OCI-LY7 (cell line): ENCODE measurements around the gene SIGLEC1. TPM values are rescaled to one million over a fixed set of nuclear protein-coding genes. Genes with fewer than 3 reads are reported as not detected.

ENCODE experiments used
- BruUV-seq: library from RNA; stranded (reverse); fragments of 400-500 nt; replicated peaks from 2 replicates; lab custom pipeline; 2021; lab: Mats Ljungman, UMichigan
- CTCF ChIA-PET: fragments of 300-600 bp; sonication (Branson Sonifier 250); formaldehyde crosslinking; loops from one replicate; lab custom pipeline; 2022; ENCODE audit warnings: antibody characterized with exemption; ENCODE audit not compliant: unreplicated experiment; lab: Charles Lee
- POLR2A ChIA-PET: fragments of 300-600 bp; sonication (Branson Sonifier 250); formaldehyde crosslinking; loops from one replicate; lab custom pipeline; 2022; ENCODE audit warnings: antibody characterized with exemption; lab: Charles Lee
- DNase-seq: peaks from one replicate; pipeline ENCODE4 v3.0.0-alpha.2; 2015; ENCODE audit warnings: low spot score
- H2AFZ ChIP-seq: fragments of 200-600 bp; sonication (generic), shearing (Covaris generic); 2 replicates; pipeline ENCODE4 v1.6.1; 2014; ENCODE audit warnings: mild to moderate bottlenecking, antibody characterized with exemption, low read length, moderate library complexity
- H3K27ac ChIP-seq: fragments of 200-600 bp; sonication (generic); 2 replicates; pipeline ENCODE4 v1.5.1; 2014; ENCODE audit warnings: mixed run types, low read depth, mild to moderate bottlenecking, moderate library complexity, low read length, inconsistent platforms; ENCODE audit not compliant: poor library complexity, severe bottlenecking
- H3K36me3 ChIP-seq: fragments of 200-600 bp; sonication (generic); 2 replicates; pipeline ENCODE4 v1.6.1; 2014; ENCODE audit warnings: mild to moderate bottlenecking, antibody characterized with exemption, low read length, moderate library complexity, mixed read lengths; ENCODE audit not compliant: insufficient read depth
- H3K4me1 ChIP-seq: fragments of 200-600 bp; sonication (generic); 2 replicates; pipeline ENCODE4 v1.5.1; 2014; ENCODE audit warnings: mild to moderate bottlenecking, low read length; ENCODE audit not compliant: insufficient read depth, poor library complexity, severe bottlenecking
- H3K4me2 ChIP-seq: fragments of 200-600 bp; sonication (generic); 2 replicates; pipeline ENCODE4 v1.6.1; 2014; ENCODE audit warnings: mild to moderate bottlenecking, low read length
- H3K4me3 ChIP-seq: fragments of 200-600 bp; sonication (generic); 2 replicates; pipeline ENCODE4 v1.5.1; 2014; ENCODE audit warnings: mild to moderate bottlenecking, low read depth, low read length; ENCODE audit not compliant: poor library complexity, severe bottlenecking
- H3K79me2 ChIP-seq: fragments of 200-600 bp; sonication (generic); 2 replicates; pipeline ENCODE4 v1.6.1; 2016; ENCODE audit warnings: low read depth, mild to moderate bottlenecking, low read length, moderate library complexity, mixed read lengths; ENCODE audit not compliant: insufficient read depth
- H3K9me2 ChIP-seq: fragments of 200-600 bp; sonication (generic); 2 replicates; pipeline ENCODE4 v1.6.1; 2016; ENCODE audit warnings: mild to moderate bottlenecking, low read length, mixed read lengths; ENCODE audit not compliant: insufficient read depth
- H3K9me3 ChIP-seq: fragments of 200-600 bp; sonication (generic); 2 replicates; pipeline ENCODE4 v1.6.1; 2014; ENCODE audit warnings: mild to moderate bottlenecking, mixed run types, low read length, mixed read lengths
- H4K20me1 ChIP-seq: fragments of 200-600 bp; sonication (generic); 2 replicates; pipeline ENCODE4 v1.6.1; 2014; ENCODE audit warnings: mild to moderate bottlenecking, antibody characterized with exemption, low read length, moderate library complexity, mixed read lengths; ENCODE audit not compliant: insufficient read depth
- EZH2phosphoT487 ChIP-seq: fragments of 200-600 bp; sonication (generic); IDR thresholded peaks from 2 replicates; pipeline ENCODE4 v1.6.1; 2018; ENCODE audit warnings: low read depth, borderline replicate concordance, mild to moderate bottlenecking, mixed run types, antibody characterized with exemption, low read length, moderate library complexity, mixed read lengths
- intact Hi-C: fragments of 100-400 bp; cut with micrococcal nuclease; formaldehyde crosslinking; loops from one replicate; pipeline ENCODE4 v1.10.0; 2022; ENCODE audit not compliant: unreplicated experiment
- total RNA-seq, 2 experiments: library from RNA; depleted of rRNA in 1 of 2; stranded (reverse); fragments of >200 nt in 1 of 2; shearing (Covaris generic) in 1 of 2; gene quantifications; 2 replicates each; pipeline ENCODE4 v1.2.3, GENCODE V29; 2014 to 2022
- TF ChIP-seq, protein P1 (sequence below): fragments of 200-600 bp; sonication (generic); conservative IDR thresholded peaks from 2 replicates; pipeline ENCODE4 v1.5.1; 2014; ENCODE audit warnings: mild to moderate bottlenecking, antibody characterized with exemption, low read length, moderate library complexity, mixed read lengths

Gene SIGLEC1
- total RNA-seq, 2 experiments from 2014 or later: 0.11 TPM; not detected in 1

- H3K36me3 ChIP-seq: no peaks in the 10 kb centered on the region
Observed at GRCh38 chr20:3728876-3729275, 16.5 kb upstream of the SIGLEC1 start.

DNA sequence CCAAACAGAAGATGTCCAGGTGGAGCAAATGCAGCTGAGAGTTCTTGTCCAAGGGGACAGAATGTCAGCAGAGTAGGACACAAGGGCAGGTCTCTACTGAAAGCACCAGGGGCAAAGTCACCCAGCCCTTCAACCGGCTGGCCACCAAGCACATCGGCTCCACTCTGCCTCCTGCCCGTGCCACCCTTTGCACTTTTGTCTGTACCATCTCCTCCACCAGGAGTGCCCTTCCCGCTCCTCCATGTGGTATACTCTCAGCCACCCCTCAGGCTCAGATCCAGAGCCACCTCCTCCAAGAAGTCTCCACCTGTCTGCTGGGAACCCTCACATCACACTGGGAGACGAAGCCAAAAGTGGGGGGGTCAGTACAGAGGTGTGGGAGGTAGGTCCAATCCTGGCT lies 16.0 kb upstream of the SIGLEC1 start:
- H2AFZ ChIP-seq: no peak overlapping the region
- no peak for TF ChIP-seq EZH2phosphoT487
- TF ChIP-seq, protein P1, sequence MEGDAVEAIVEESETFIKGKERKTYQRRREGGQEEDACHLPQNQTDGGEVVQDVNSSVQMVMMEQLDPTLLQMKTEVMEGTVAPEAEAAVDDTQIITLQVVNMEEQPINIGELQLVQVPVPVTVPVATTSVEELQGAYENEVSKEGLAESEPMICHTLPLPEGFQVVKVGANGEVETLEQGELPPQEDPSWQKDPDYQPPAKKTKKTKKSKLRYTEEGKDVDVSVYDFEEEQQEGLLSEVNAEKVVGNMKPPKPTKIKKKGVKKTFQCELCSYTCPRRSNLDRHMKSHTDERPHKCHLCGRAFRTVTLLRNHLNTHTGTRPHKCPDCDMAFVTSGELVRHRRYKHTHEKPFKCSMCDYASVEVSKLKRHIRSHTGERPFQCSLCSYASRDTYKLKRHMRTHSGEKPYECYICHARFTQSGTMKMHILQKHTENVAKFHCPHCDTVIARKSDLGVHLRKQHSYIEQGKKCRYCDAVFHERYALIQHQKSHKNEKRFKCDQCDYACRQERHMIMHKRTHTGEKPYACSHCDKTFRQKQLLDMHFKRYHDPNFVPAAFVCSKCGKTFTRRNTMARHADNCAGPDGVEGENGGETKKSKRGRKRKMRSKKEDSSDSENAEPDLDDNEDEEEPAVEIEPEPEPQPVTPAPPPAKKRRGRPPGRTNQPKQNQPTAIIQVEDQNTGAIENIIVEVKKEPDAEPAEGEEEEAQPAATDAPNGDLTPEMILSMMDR: no peak
- intact Hi-C loops: no loop called here
- ChIA-PET CTCF (no interaction called here), POLR2A (no interaction called here)
- no peaks in the 10 kb centered on the region for H4K20me1 ChIP-seq
- H3K79me2 ChIP-seq: no peaks in the 10 kb centered on the region
- no peaks in the 10 kb centered on the region for H3K9me2 ChIP-seq
- no peak overlapping the region for H3K4me3 ChIP-seq
- H3K4me2 ChIP-seq: no peak overlapping the region
- BruUV-seq: no TSS peak
- no peaks in the 10 kb centered on the region for H3K9me3 ChIP-seq
- DNase-seq: no peak
- H3K4me1 ChIP-seq: no peaks in the 10 kb centered on the region
- H3K27ac ChIP-seq: no peak overlapping the region
- H3K36me3 ChIP-seq: no peaks in the 10 kb centered on the region

More at GRCh38 chr20:3728876-3729275, 16.5 kb upstream of the SIGLEC1 start:
- no peak overlapping the region for H3K4me3 ChIP-seq
- BruUV-seq: no TSS peak
- no peak overlapping the region for H3K4me2 ChIP-seq
- H3K9me3 ChIP-seq: no peaks in the 10 kb centered on the region
- no peak overlapping the region for H2AFZ ChIP-seq
- TF ChIP-seq, protein P1: no peak
- TF ChIP-seq EZH2phosphoT487: no peak
- H3K4me1 ChIP-seq: no peaks in the 10 kb centered on the region
- no peaks in the 10 kb centered on the region for H3K9me2 ChIP-seq
- CTCF ChIA-PET: interaction anchor here (0.6 kb wide), 1 partner anchor 39 kb away, joined by 3 read pairs; the partner anchor contains the start of gene ADISSP
- no peak overlapping the region for H3K27ac ChIP-seq
- DNase-seq: no peak
- H3K79me2 ChIP-seq: no peaks in the 10 kb centered on the region
- no peaks in the 10 kb centered on the region for H4K20me1 ChIP-seq
- intact Hi-C loops: no loop called here
- POLR2A ChIA-PET: no interaction called here

- H2AFZ ChIP-seq: no peak overlapping the region
- no peak overlapping the region for H3K4me3 ChIP-seq
- POLR2A ChIA-PET: interaction anchor here (0.6 kb wide), 2 partner anchors 49 to 239 kb away, joined by 3 to 4 read pairs; no protein-coding TSS in a partner anchor
- TF ChIP-seq, protein P1: no peak
- no peak for TF ChIP-seq EZH2phosphoT487
- intact Hi-C loops: no loop called here
- no peaks in the 10 kb centered on the region for H3K9me2 ChIP-seq
- DNase-seq: no peak
- no peaks in the 10 kb centered on the region for H3K4me1 ChIP-seq
- H3K4me2 ChIP-seq: no peak overlapping the region
- no TSS peak for BruUV-seq
- no peaks in the 10 kb centered on the region for H3K36me3 ChIP-seq
- H3K79me2 ChIP-seq: no peaks in the 10 kb centered on the region
- no peak overlapping the region for H3K27ac ChIP-seq
- no peaks in the 10 kb centered on the region for H4K20me1 ChIP-seq
- no peaks in the 10 kb centered on the region for H3K9me3 ChIP-seq
- CTCF ChIA-PET: no interaction called here
Observed at GRCh38 chr20:3727401-3728021, 15.1 kb upstream of the SIGLEC1 start.
